Endothelial cell (in vitro differentiated cells): ENCODE results near the gene MYORG. TPM values are rescaled to one million over a fixed set of nuclear protein-coding genes. Genes with fewer than 3 reads are reported as not detected.

Experiments used
- DNase-seq: peaks from one replicate; pipeline ENCODE4 v3.0.0; 2021; ENCODE audit warnings: low spot score
- H3K27ac Mint-ChIP-seq: one replicate; pipeline ENCODE4 v1.8.0; 2021; ENCODE audit warnings: mixed read lengths, inconsistent platforms; ENCODE audit not compliant: unreplicated experiment
- H3K27me3 Mint-ChIP-seq: one replicate; pipeline ENCODE4 v1.8.0; 2021; ENCODE audit warnings: mild to moderate bottlenecking, moderate library complexity, mixed read lengths, inconsistent platforms; ENCODE audit not compliant: unreplicated experiment
- H3K36me3 Mint-ChIP-seq: one replicate; pipeline ENCODE4 v1.8.0; 2021; ENCODE audit warnings: mild to moderate bottlenecking, low read depth, mixed read lengths, inconsistent platforms; ENCODE audit not compliant: unreplicated experiment
- H3K4me1 Mint-ChIP-seq: one replicate; pipeline ENCODE4 v1.8.0; 2021; ENCODE audit warnings: mild to moderate bottlenecking, mixed read lengths, inconsistent platforms; ENCODE audit not compliant: unreplicated experiment
- H3K4me3 Mint-ChIP-seq: one replicate; pipeline ENCODE4 v1.8.0; 2021; ENCODE audit warnings: mild to moderate bottlenecking, mixed read lengths, inconsistent platforms; ENCODE audit not compliant: unreplicated experiment
- H3K9me3 Mint-ChIP-seq: one replicate; pipeline ENCODE4 v1.8.0; 2021; ENCODE audit warnings: mixed read lengths, inconsistent platforms; ENCODE audit not compliant: unreplicated experiment
- CTCF ChIP-seq: fragments of 200-600 bp; sonication (generic); IDR thresholded peaks from one replicate; pipeline ENCODE4 v1.5.0; 2021; ENCODE audit warnings: antibody characterized with exemption; ENCODE audit not compliant: unreplicated experiment
- total RNA-seq: library from RNA; stranded (reverse); fragmentation: NEBNext Ultra II Directional; extraction: Animal tissue kit (Norgen Biotek cat#: 25700); gene quantifications from one replicate; pipeline ENCODE4 v1.2.1, GENCODE V29; 2021; ENCODE audit not compliant: unreplicated experiment

Gene MYORG
- total RNA-seq, 1 donor from 2014 or later = 77.0 TPM

GRCh38 chr9:34412336-34412735, 35.6 kb upstream of the MYORG start:
- Mint-ChIP-seq H3K4me1 (no peaks in the 10 kb centered on the region), H3K36me3 (peaks cover 4% of the 10 kb centered on the region), H3K9me3 (no peaks in the 10 kb centered on the region), H3K27ac (no peak overlapping the region), H3K27me3 (no peaks in the 10 kb centered on the region), H3K4me3 (no peak overlapping the region)
- TF ChIP-seq CTCF = no peak
- no peak for DNase-seq

GRCh38 chr9:34409154-34409553, 32.5 kb upstream of the MYORG start:
- H3K27me3 Mint-ChIP-seq = peaks cover 3% of the 10 kb centered on the region
- H3K27ac Mint-ChIP-seq = no peak overlapping the region
- H3K9me3 Mint-ChIP-seq = no peaks in the 10 kb centered on the region
- no peak overlapping the region for H3K4me3 Mint-ChIP-seq
- H3K36me3 Mint-ChIP-seq = peaks cover 8% of the 10 kb centered on the region
- DNase-seq = no peak
- H3K4me1 Mint-ChIP-seq = peaks cover 9% of the 10 kb centered on the region
- TF ChIP-seq CTCF = no peak

- no peak for DNase-seq
- peaks cover 9% of the 10 kb centered on the region for H3K4me1 Mint-ChIP-seq
- peaks cover 3% of the 10 kb centered on the region for H3K27me3 Mint-ChIP-seq
- H3K4me3 Mint-ChIP-seq = no peak overlapping the region
- H3K9me3 Mint-ChIP-seq = no peaks in the 10 kb centered on the region
- peaks cover 15% of the 10 kb centered on the region for H3K36me3 Mint-ChIP-seq
- H3K27ac Mint-ChIP-seq = no peak overlapping the region
- no peak for TF ChIP-seq CTCF
Observed at GRCh38 chr9:34408173-34408572, 31.5 kb upstream of the MYORG start.

- no peak for TF ChIP-seq CTCF
- Mint-ChIP-seq H3K27ac (no peak overlapping the region), H3K27me3 (peaks cover 3% of the 10 kb centered on the region), H3K4me3 (no peak overlapping the region), H3K4me1 (peaks cover 9% of the 10 kb centered on the region), H3K9me3 (no peaks in the 10 kb centered on the region), H3K36me3 (peaks cover 31% of the 10 kb centered on the region)
- DNase-seq = no peak
Observed at GRCh38 chr9:34406219-34406618, 29.5 kb upstream of the MYORG start.

GRCh38 chr9:34405719-34406118, 29.0 kb upstream of the MYORG start:
- peaks cover 9% of the 10 kb centered on the region for H3K4me1 Mint-ChIP-seq
- no peak for TF ChIP-seq CTCF

More at GRCh38 chr9:34405719-34406118, 29.0 kb upstream of the MYORG start:
- Mint-ChIP-seq H3K27ac (no peak overlapping the region), H3K4me3 (no peak overlapping the region), H3K9me3 (no peaks in the 10 kb centered on the region), H3K27me3 (peaks cover 3% of the 10 kb centered on the region), H3K36me3 (peaks cover 32% of the 10 kb centered on the region)
- no peak for DNase-seq
